Tracheal epithelial cell (primary cell): ENCODE results near the gene PI4KA. TPM values are rescaled to one million over a fixed set of nuclear protein-coding genes. Genes with fewer than 3 reads are reported as not detected.

Experiments used
- total RNA-seq: library from RNA; depleted of rRNA; stranded (reverse); fragments of >200 nt; gene quantifications from 2 replicates; pipeline ENCODE4 v1.2.1, GENCODE V29; 2014

PI4KA gene
- total RNA-seq, result 10.4 and 15.1 TPM in 2 replicates

GRCh38 chr22:20858615-20859416, at the start of gene PI4KA, which contains the start of gene SNAP29:
Gene PI4KA, minus strand, starts transcription at chr22:20858811. Its CDS starts 86 bp downstream, at chr22:20858725.
Gene SNAP29, plus strand, starts transcription at chr22:20859007. Its CDS starts 104 bp downstream, at chr22:20859111.

GRCh38 chr22:20773793-20774212, 84.8 kb downstream of the PI4KA start, which contains the start of gene SERPIND1:
Gene SERPIND1, plus strand, starts transcription at chr22:20774113. Its CDS starts 5,200 bp downstream, at chr22:20779313.

Other genes with a start within 250 kb of the PI4KA start
- gene SERPIND1, start 84.7 kb downstream of the PI4KA start, total RNA-seq, result not detected in 2 replicates
- 3.9 and 6.4 TPM in 2 replicates for gene SNAP29, start 196 bp upstream of the PI4KA start, total RNA-seq
- 71.3 and 86.7 TPM in 2 replicates for gene CRKL, start 58.6 kb upstream of the PI4KA start, total RNA-seq
- gene AIFM3, start 108.4 kb upstream of the PI4KA start, total RNA-seq, result 1.9 and 3.0 TPM in 2 replicates
- gene LZTR1, start 123.5 kb upstream of the PI4KA start, total RNA-seq, result 14.1 and 33.3 TPM in 2 replicates
- gene THAP7, start 143.3 kb upstream of the PI4KA start, total RNA-seq, result 19.8 and 24.5 TPM in 2 replicates
- 0.48 TPM in 1 of 2 replicates, not detected in the other for gene P2RX6, start 156.4 kb upstream of the PI4KA start, total RNA-seq
- 0.43 and 2.4 TPM in 2 replicates for gene SLC7A4, start 173.8 kb upstream of the PI4KA start, total RNA-seq
- gene LRRC74B, start 187.1 kb upstream of the PI4KA start, total RNA-seq, result not detected in 2 replicates